GM18861 (cell line): ENCODE measurements around the gene DNAJC10.

Source experiments
- ATAC-seq: cut with Tn5 transposase; IDR thresholded peaks from one replicate; pipeline ENCODE4 v1.9.1; 2021; ENCODE audit not compliant: unreplicated experiment

Gene DNAJC10

DNA sequence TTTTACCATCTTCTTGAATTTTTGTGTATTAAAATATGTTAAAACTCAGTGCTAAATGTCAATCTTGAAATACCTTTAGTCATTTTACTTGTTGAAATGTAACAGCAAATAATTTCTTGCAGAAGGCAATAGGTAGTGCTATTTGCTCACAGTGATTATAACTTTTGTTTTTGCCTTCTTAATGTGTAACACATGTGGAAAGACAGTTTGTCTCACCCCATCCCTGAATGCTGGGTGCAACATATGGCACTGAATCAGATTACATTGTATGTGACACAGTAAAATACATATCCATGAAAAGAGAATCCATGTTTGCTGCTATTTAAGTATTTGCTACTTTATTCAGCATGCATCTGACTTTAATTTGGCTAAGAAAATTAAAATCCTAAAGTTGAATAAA, 115.0 kb downstream of the DNAJC10 start:
- ATAC-seq: no peak

DNA sequence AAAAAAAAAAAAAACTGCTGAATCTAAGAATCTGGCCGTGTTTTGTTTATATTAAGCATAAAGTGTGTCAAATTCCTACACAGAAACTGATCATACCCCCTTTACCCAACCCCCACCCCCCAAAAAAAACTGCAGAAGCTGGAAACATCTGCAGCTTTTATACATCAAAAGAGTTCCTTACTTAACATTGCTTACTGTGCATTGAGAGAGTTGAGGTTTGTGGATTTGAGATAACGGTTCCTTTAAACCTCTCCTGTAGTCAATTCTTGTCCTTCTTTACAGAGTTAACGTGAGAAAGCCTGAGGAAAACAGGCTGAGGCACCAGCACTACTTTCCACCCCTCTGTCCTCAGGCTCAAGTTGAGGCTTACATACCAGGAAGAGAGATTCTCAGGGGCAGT, 115.9 kb downstream of the DNAJC10 start:
- ATAC-seq: no peak

GRCh38 chr2:182833084-182833854, 117.2 kb downstream of the DNAJC10 start:
- ATAC-seq: no peak

- no peak for ATAC-seq
Measured at GRCh38 chr2:182834293-182834692, 118.2 kb downstream of the DNAJC10 start.

DNA sequence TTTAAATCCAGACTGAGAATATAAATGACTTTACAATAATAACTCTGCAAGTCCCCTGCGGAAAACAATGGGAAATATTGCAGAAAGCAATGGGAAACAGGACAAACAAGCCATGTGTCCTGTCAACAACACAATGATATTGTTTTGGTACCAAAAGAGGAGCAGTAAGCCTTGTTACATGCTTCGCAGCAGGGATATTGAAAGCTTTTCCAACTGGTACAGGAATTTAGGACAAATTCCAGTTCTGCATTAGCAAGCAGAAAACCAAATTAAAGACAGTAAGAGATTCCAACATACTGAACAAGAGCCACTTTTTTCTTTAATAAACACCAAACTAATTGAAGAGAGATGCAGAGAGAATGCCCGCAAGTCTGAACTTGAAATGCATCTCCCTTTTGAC, 120.4 kb downstream of the DNAJC10 start:
- ATAC-seq: no peak
